GM21390 (cell line): ENCODE results near the gene COX19.
"Not testable (repeated sequence)": the region's sequence is repeated elsewhere in the genome, so short reads cannot be mapped to it uniquely, and the experiment has no call there.

Experiments
- ATAC-seq: cut with Tn5 transposase; IDR thresholded peaks from one replicate; pipeline ENCODE4 v1.9.1; 2021; ENCODE audit not compliant: unreplicated experiment

COX19 gene

DNA sequence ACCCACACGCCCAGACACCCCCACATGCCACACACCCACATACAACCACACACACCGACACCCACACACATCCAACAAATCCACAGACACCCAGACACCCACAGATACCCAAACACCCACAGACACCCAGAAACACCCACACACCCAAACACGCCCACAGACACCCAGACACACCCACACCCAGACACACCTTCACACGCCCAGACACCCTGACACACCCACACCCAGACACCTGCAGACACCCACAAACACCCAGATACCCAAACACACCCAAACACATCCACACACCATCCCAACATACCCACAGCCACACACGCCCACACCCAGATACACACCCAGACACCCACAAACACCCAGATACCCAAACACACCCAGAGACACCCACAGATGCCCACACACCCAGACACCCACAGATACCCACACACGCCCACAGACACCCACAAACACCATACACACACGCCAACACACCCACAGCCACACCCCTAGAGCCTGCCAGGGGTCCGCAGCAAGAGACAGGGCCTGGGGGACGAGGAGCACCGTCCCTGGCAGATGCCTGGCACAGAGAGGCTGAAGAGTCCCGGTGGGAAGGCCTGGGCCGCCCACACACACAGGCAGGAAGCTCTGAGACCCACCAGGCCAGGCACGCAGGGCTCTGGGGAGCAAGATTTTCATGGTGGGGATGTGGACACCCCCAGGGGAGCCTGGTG, 36.1 kb upstream of the COX19 start:
- ATAC-seq = no peak

DNA sequence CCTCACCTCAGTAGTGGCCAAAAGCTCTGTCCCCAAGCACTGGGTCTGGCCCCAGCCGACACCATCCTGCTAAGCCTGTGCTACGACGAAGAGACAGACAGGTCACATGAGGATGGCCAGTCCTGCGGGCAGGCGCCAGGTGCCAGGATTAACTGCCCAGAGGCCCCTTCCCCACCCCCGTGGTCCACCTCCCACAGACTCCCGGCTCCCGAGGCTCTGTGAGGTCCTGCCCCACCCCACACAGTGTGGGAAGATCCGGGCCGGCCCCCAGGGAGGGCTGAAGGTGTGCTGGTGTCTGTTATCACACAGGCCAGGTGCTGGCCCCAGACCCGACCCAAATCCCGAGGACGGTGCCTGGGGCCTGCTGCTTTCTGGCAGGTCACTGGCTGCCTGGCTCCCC, 34.9 kb upstream of the COX19 start:
- ATAC-seq = no peak

DNA sequence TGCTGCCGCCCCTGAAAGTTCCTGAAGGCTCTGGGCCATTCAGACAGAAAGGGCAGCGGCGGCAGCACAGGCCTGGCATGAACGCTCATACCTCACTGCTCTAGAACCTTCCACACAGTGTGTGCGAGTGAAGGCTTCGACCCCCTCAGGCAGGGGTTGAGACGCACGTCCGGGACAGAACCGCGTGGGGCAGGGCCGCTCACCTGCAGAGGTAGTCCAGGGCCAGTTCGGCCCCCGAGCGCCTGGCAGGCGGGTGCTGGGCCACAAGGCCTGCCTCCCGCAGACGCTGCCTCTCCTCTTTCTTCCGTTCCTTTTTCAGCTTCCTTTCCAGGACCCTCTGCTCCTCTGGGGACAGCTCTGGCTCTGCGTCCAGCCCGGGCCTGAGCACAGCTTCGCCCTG, 34.4 kb upstream of the COX19 start:
- ATAC-seq = no peak

DNA sequence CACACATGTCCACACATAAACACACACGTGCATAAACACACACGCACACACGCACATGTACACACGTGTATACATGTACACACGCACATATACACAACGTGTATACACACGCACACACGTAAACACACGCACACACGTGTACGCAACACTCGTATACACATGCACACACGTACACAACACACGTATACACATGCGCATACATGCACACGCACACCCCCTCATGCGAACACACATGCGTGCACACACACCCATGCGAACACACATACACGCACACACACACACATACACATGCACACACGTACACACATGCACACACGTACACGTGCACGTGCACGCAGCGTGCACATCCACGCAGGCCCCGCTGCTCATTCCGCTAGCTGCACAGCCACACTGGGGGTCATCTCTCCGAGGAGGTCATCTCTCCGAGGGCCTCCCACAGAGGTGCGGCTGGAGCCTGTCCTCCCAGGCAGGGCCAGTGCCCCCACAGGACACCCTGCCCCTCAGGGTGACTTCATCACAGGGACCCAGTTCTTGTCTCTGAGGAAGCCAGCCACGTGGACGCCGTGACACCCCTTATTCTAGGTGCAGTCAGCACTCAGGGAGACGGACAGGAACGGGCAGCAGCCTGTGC, 33.5 kb upstream of the COX19 start:
- no peak for ATAC-seq

DNA sequence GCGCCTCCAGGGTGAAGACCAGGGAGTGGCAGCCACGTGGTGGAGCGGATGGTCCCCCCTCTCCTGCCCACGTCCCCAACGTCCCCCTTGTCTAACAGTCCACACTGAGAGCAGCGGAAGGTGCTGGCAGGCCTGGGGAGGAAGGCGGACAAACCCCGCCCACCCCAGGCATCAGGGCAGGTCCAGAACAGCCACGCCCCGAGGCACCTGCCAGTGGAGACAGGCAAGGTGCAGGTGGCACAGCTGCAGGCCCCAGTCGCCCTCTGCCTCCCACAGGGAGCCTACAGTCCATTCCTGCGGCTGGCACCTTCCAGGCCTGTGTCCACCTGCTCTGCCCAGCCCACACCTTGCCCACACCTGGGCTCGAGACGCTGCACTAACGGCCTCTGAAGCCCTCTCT, 32.6 kb upstream of the COX19 start:
- ATAC-seq = no peak

DNA sequence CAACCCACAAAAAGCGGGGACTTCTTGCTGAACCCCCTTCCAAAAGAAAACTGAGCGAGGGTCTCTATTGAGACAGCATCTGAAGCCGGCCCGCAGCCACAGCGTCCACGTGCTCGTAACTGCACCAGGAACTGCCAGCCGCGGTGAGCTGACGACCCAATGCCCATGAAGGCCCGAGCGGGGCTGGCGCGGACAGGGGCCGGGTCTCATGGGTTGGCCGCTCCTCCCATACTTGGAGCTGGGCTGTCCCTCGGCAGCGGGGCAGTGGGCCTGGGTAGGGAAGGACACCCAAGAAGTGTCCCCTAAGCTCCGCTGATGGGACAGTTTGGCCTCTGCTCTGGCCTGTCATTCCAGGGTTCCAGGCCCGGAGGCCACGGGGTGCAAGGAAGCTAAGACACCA, 30.0 kb upstream of the COX19 start:
- ATAC-seq = no peak

DNA sequence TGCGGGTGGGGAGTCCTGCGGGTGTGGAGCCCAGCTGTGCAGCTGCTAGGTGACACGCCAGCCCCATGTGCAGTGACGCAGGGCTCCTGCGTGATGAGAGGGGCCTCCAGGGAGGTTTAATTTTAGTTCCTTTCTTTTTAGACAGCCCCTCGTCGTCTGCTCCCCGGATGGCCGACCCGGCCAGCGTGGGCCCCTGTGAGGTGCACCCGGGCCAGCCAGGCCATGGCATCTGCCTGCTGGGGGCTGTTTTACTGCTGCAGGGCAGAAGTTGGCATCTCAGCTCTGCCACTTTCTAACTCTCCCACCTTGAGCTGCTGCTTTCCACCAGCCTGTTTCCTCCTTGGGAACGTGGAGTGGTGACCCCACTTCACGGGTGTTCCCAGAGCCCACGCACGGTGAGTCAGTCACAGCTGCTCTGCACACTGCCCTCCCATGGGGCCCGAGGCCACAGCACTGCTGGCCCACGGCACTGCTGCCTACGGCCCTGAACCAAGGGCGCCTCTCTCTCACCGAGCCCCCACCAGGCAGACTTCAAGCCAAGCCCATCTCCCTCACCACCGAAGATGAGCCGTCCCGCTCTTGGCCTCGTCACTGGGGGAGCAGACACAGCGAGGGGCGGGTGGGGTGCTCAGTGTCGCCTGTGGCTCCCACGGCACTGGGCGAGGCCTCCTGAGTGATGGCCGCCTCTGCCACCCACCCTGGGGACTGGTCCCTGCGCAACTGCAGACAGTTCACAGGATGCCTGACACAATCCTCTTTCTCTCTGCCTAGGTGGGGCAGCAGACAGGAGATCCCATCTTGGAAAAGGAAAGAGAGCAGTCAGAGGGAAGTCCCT, 28.9 kb upstream of the COX19 start:
- no peak for ATAC-seq

DNA sequence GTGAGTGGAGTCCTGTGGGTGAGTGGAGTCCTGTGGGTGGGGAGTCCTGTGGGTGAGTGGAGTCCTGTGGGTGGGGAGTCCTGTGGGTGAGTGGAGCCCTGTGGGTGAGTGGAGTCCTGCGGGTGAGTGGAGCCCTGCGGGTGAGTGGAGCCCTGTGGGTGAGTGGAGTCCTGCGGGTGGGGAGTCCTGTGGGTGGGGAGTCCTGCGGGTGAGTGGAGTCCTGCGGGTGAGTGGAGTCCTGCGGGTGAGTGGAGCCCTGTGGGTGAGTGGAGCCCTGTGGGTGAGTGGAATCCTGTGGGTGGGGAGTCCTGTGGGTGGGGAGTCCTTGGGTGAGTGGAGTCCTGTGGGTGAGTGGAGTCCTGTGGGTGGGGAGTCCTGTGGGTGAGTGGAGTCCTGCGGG, 27.1 kb upstream of the COX19 start:
- not testable (repeated sequence) for ATAC-seq

DNA sequence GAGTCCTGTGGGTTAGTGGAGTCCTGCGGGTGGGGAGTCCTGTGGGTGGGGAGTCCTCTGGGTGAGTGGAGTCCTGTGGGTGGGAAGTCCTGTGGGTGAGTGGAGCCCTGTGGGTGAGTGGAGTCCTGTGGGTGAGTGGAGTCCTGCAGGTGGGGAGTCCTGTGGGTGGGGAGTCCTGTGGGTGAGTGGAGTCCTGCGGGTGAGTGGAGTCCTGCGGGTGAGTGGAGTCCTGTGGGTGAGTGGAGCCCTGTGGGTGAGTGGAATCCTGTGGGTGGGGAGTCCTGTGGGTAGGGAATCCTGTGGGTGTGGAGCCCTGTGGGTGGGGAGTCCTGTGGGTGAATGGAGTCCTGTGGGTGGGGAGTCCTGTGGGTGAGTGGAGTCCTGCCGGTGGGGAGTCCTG, 26.7 kb upstream of the COX19 start:
- not testable (repeated sequence) for ATAC-seq

DNA sequence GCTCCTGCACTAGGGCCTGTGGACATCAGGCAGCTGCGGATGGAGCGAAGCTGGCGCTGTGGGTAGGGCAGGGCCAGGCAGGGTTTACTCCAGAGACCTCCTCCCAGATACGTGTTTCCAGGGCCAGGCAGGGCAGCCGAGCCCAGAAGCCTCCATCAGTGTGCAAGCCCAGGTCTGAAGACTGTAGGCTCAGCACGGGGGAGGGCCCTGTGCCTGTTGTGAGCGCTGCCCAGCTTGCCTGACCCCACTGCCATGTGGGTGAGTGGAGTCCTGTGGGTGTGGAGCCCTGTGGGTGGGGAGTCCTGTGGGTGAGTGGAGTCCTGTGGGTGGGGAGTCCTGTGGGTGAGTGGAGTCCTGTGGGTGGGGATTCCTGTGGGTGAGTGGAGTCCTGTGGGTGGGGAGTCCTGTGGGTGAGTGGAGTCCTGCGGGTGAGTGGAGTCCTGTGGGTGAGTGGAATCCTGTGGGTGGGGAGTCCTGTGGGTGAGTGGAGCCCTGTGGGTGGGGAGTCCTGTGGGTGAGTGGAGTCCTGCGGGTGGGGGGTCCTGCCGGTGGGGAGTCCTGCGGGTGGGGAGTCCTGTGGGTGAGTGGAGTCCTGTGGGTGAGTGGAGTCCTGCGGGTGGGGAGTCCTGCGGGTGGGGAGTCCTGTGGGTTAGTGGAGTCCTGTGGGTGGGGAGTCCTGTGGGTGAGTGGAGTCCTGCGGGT, 25.9 kb upstream of the COX19 start:
- ATAC-seq = not testable (repeated sequence)

DNA sequence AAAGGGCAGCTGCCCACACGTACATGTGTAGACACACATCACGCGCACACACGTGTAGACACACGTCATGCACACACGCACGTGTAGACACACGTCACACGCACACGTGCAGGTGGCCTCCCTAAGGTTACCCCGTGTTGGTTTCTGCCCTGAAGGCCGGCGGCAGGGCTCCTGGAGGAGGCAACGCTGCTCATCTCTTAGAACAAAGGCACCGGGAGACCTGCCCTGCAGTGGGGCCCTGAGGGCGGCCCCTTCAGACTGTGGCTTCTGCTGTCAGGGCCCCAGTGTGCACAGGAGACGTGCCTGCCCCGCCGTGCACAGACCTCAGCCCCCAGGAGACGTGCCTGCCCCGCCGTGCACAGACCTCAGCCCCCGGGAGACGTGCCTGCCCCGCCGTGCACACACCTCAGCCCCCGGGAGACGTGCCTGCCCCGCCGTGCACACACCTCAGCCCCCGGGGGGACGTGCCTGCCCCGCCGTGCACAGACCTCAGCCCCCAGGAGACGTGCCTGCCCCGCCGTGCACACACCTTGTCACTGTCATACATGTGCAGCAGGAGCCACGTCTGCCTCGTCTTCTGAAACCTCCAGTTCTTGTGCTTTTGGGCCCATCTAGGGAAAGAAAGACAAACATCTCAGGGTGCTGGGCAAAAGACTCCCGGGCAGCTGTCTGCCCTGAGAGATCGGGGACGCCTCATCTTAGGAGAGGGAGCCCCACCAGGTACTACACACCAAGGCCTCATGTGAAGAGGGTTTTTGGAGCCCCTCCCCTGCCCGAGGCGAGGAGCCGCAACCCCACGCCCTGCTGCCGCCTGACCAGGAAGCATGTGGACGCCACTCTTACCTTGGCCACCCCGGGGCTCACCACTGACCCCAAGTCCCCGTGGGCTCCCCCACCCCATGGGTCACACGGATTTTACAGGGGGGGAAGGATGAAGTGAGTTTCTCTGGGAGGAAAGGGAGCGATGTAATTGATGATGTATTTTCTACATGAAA, 24.9 kb upstream of the COX19 start:
- ATAC-seq = no peak

DNA sequence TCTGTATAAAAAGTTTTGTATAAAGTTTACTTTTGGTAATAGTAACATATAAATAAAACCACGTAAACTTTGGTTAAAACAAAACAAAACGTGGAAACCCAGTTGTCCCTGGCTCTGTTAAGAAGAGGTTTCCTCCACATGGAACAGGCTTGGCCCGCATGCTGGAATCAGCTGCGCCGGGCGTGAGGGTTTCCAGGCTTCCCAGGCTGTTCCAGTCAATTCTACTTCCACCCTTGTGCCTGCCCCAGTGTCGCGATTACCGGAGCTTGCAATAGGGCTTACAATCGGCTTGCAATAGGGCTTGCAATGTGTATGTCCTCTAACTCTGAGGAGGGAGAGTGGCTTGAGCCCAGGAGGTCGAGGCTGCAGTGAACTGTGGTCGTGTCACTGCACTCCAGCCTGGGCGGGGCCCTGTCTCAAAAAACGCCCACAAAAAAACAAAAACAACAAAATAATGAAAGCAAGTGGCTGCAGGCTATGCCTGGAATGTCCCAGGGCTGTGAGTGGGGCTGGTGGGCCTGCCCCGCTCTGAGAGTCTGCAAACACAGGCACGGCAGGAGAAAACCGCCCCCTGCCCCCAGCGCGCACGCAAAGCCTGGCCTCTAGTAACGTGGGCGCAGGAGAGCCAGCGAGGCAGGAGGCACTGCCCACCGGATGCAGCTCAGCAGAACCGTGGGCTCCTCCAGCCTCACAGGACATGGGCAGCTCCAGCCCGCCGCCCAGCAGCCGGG, 24.0 kb upstream of the COX19 start:
- ATAC-seq = no peak

DNA sequence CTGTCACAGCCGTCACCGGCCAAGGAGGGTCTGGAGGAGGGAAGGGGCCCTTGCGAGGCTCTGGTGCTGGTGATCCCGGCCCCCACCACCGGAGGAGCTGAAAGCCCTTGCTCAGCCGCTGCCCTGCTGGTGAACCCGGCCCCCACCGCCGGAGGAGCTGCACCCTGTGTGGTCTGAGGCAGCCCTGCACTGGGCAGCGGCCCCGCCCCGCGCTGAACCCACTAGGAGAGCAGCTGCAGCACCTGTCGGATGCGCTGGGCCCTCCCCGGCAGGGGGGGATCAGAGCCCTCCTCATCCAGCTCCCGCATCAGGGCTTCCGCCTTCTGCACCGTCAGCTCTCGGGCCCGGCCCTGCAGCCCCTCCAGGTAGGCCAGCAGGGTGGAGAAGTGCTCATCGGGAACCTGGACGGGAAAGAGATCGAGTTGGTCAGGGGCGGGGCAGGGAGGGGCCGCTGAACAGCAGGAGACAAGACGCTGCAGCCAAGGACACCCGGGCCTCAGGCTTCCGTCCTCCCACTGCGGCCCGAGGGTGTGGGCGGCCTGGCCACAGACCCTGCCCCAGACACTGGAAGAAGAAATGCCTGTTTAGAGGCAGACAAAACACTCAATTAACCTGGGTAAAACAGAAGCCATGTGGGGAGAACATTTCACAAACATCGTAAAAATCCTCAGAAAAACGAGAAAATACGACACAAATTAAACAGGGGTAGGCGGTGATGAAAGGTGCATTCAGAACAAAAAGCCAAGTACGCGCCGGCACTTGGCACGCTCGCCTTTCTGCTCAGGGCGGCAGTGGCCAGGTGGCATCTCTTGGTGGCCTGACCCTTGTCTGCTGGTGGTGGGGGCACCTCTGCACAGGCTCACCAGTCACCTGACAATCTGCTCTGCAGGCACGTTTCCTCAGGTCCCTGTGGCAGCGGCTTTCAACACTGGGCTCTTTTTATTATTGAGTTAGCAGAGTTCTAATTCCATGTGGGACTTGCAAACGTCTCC, 22.4 kb upstream of the COX19 start:
- ATAC-seq = no peak

DNA sequence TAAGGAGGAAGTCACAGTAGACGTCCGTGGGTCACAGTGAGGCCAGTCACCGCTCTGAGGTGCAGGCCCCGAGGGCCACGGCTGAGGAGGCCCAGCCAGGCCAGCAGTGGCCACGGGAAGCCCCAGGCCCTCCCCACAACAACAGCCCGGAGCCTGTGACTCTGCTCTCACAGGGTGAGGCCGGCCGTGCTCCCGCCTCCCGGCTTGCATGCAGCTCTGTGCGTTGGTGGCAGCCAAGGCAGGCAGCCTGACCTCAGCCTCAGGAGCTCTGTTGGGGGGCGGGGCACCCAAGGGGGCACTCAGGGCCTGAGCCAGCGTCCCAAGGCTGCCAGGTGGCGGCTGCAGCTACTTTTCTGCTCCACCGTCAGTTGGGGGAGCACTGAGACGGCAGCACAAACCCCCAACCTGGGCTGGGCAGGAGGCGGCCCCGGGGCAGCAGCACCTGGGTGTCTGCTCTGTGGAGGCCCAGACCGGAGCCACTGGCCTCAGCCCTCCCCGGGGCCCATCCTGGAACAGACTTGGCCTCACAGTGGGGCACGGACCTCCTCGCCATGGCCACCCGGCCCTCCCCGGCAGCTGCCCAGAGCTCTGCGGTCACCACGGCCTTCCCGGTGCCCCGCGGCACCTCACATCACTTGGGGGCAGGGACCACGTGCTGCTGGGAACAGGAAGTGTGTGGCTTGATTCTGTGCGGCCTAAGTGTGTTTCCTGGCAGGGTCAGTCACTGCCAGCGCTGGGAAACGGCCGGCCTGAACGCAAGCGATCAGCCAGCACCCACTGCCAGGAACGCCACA, 20.9 kb upstream of the COX19 start:
- ATAC-seq = no peak

DNA sequence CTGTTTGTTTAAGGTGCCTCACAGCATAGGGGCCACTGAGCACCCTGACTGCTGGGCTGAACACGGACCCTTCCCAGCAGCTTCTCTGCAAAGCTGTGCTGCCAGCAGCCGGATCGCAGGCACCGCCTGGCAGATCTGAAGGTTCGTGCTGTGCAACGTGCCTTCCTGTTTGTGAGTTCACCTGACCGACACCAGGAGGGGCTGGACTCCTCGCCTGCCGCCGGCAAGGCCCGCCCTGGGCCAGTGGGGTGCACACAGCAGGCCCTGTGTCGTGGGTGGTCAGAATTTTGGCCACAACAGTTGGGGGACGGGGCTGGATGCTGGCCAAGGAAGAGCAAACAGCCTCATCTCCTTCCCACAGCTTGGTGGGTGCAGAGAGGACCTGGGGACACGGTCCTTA, 20.2 kb upstream of the COX19 start:
- no peak for ATAC-seq

DNA sequence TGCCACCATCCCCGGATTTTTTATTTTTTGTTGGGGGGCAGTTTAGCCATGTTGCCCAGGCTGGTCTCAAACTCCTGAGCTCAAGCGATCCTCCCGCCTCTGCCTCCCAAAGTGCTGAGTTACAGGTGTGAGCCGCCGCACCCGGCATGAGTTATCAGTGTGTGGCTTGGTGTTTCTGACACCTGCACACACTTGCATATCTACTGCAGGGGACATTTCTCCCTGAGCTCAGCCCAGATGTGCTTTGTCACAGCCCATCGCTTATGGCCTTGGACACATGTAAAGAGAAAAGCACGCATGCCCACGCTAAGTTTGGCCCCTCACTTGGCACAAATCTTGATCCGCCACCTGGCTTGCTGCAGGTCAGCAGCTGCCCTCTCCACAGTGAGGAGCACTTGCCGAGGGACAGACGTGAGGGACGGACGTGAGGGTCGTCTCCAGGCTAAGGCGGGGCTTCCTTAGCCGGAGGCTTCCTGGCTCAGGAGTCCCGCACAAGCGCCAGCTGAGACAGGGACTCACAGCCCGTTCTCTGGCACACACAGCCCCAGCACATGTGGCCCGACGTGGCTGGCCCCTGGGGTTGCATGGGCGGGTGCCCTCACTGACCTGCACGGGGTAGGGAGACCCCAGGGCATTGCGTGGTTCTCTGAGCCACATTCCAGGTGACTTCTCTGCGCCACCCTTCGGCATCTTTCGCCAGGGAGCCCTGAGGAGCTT, 19.4 kb upstream of the COX19 start:
- ATAC-seq = no peak
